ENCODE measurements around the gene SMCO4.
A peak's percentile ranks its signal among the peaks of the same experiment; 100 is the strongest.
"Not testable (repeated sequence)": the region's sequence is repeated elsewhere in the genome, so short reads cannot be mapped to it uniquely, and the experiment has no call there.

Gene SMCO4

DNA sequence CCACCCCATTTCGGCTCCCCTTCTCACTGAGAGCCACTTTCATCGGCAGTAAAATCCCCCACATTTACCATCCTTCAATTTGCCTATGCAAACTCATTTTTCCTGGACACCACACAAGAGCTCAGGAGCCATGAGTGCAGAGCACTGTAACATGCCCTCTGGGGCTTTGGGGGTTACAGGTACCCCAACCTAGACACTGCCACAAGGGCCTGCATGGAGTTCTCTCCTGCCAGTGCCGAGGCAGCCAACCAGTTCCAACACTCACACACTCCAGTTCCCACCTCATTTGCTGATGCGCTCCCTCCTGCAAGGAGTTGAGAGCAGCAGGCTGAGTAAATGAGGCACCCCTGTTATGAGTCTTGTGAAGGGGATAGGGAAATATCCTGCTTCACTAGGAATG is 76.1 kb downstream of the SMCO4 start:
- Mint-ChIP-seq H3K27ac (no peak overlapping the region), H3K9me3 (peaks cover 5% of the 10 kb centered on the region), H3K4me1 (no peaks in the 10 kb centered on the region), H3K27me3 (ENCODE audit: low read depth) (no peaks in the 10 kb centered on the region), H3K36me3 (ENCODE audit: low read depth) (no peaks in the 10 kb centered on the region), H3K4me3 (no peak overlapping the region)
- TF ChIP-seq, protein P1, sequence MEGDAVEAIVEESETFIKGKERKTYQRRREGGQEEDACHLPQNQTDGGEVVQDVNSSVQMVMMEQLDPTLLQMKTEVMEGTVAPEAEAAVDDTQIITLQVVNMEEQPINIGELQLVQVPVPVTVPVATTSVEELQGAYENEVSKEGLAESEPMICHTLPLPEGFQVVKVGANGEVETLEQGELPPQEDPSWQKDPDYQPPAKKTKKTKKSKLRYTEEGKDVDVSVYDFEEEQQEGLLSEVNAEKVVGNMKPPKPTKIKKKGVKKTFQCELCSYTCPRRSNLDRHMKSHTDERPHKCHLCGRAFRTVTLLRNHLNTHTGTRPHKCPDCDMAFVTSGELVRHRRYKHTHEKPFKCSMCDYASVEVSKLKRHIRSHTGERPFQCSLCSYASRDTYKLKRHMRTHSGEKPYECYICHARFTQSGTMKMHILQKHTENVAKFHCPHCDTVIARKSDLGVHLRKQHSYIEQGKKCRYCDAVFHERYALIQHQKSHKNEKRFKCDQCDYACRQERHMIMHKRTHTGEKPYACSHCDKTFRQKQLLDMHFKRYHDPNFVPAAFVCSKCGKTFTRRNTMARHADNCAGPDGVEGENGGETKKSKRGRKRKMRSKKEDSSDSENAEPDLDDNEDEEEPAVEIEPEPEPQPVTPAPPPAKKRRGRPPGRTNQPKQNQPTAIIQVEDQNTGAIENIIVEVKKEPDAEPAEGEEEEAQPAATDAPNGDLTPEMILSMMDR (IDR thresholded peaks at IDR 0.05; ENCODE audit: unreplicated experiment in 3 of 3) = no peak

DNA sequence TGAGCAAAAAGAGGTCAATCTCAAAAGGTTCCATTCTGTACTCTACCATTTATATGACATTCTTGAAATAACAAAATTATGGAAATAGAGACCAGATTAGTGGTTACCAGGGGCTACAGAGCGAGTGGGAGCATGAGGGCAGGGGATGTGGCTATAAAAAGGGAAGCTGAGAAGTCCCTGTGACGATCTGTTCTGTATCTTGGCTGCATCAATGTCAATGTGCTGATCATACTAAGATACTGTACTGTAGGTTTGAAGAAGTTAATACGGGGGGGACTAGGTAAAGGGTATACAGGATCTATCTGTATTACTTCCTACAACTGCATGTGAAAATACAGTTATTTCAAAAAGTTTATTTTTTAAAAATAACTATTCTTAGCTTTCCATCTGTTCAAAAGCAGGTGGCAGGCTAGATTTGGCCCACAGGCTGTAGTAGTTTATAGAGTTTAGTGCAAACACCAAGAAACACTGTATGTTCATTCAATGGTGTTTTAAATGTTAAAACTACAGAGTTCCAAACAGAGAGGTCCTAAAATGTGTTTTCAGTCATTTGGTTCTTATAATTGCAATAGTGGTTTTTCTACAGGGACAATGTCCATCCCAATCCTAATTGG is 78.2 kb downstream of the SMCO4 start:
- Mint-ChIP-seq H3K9me3 (peaks cover 12% of the 10 kb centered on the region), H3K36me3 (ENCODE audit: low read depth) (no peaks in the 10 kb centered on the region), H3K4me1 (no peaks in the 10 kb centered on the region), H3K27ac (no peak overlapping the region), H3K27me3 (ENCODE audit: low read depth) (no peaks in the 10 kb centered on the region), H3K4me3 (no peak overlapping the region)
- TF ChIP-seq, protein P1 (IDR thresholded peaks at IDR 0.05; ENCODE audit: unreplicated experiment in 3 of 3) = no peak

DNA sequence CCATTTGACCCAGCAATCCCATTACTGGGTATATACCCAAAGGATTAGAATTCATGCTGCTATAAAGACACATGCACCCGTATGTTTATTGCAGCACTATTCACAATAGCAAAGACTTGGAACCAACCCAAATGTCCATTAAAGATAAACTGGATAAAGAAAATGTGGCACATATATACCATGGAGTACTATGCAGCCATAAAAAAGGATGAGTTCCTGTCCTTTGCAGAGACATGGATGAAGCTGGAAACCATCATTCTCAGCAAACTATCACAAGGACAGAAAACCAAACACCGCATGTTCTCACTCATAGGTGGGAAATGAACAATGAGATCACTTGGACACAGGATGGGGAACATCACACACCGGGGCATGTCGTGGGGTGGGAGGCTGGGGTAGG is 79.5 kb downstream of the SMCO4 start:
- not testable (repeated sequence) for H3K36me3 Mint-ChIP-seq (ENCODE audit: low read depth)

DNA sequence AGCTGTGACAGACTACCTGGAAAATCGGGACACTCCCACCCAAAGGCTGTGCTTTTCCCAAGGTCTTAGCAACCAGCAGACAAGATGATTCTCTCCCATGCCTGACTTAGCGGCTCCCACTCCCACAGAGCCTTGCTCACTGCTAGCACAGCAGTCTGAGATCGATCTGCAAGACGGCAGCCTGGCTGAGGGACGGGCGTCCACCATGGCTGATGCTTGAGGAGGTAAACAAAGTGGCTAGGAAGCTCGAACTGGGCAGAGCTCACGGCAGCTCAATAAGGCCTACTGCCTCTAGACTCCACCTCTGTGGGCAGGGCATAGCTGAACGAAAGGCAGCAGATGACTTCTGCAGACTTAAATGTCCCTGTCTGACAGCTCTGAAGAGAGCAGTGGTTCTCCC is 84.9 kb downstream of the SMCO4 start:
- Mint-ChIP-seq H3K4me3 (no peak overlapping the region), H3K36me3 (ENCODE audit: low read depth) (no peaks in the 10 kb centered on the region), H3K9me3 (peaks cover 15% of the 10 kb centered on the region), H3K4me1 (no peaks in the 10 kb centered on the region), H3K27me3 (ENCODE audit: low read depth) (no peaks in the 10 kb centered on the region), H3K27ac (no peak overlapping the region)
- TF ChIP-seq, protein P1 (IDR thresholded peaks at IDR 0.05; ENCODE audit: unreplicated experiment in 3 of 3) = no peak

More for the DNA sequence above, 79.5 kb downstream of the SMCO4 start:
- not testable (repeated sequence) for H3K27ac Mint-ChIP-seq; H3K27me3 Mint-ChIP-seq (ENCODE audit: low read depth); H3K4me3 Mint-ChIP-seq; H3K4me1 Mint-ChIP-seq
- H3K9me3 Mint-ChIP-seq = peaks cover 15% of the 10 kb centered on the region

DNA sequence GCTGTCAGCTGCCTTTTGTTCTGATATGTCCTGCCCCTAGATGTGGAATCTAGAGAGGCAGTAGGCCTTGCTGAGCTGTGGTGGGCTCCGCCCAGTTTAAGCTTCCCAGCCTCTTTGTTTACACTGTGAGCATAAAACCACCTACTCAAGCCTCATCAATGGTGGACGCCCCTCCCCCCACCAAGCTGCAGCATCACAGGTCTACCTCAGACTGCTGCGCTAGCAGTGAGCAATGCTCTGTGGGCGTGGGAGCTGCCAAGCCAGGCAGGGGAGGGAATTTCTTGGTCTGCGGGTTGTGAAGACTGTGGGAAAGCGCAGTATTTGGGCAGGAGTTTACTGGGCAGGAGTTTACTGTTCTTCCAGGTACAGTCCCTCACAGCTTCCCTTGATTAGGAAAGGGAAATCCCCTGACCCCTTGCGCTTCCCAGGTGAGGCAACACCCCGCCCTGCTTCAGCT is 98.5 kb downstream of the SMCO4 start:
- no peaks in the 10 kb centered on the region for H3K4me1 Mint-ChIP-seq
- no peaks in the 10 kb centered on the region for H3K27me3 Mint-ChIP-seq (ENCODE audit: low read depth)
- TF ChIP-seq, protein P1 (IDR thresholded peaks at IDR 0.05; ENCODE audit: unreplicated experiment in 3 of 3) = no peak
- peak overlapping the region in 1 of 3 experiments; percentile 84 for H3K27ac Mint-ChIP-seq
- peaks cover 15% of the 10 kb centered on the region for H3K9me3 Mint-ChIP-seq
- H3K4me3 Mint-ChIP-seq = no peak overlapping the region
- peaks cover 5% of the 10 kb centered on the region for H3K36me3 Mint-ChIP-seq (ENCODE audit: low read depth)

DNA sequence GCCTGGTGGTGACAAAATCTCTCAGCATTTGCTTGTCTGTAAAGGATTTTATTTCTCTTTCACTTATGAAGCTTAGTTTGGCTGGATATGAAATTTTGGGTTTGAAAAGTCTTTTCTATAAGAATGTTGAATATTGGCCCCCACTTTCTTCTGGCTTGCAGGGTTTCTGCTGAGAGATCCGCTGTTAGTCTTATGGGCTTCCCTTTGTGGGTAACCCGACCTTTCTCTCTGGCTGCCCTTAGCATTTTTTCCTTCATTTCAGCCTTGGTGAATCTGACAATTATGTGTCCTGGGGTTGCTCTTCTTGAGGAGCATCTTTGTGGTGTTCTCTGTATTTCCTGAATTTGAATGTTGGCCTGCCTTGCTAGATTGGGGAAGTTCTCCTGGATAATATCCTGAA is 100.0 kb downstream of the SMCO4 start:
- H3K4me3 Mint-ChIP-seq; H3K27me3 Mint-ChIP-seq (ENCODE audit: low read depth); H3K27ac Mint-ChIP-seq; H3K36me3 Mint-ChIP-seq (ENCODE audit: low read depth); H3K4me1 Mint-ChIP-seq: not testable (repeated sequence)
- peaks cover 16% of the 10 kb centered on the region for H3K9me3 Mint-ChIP-seq

DNA sequence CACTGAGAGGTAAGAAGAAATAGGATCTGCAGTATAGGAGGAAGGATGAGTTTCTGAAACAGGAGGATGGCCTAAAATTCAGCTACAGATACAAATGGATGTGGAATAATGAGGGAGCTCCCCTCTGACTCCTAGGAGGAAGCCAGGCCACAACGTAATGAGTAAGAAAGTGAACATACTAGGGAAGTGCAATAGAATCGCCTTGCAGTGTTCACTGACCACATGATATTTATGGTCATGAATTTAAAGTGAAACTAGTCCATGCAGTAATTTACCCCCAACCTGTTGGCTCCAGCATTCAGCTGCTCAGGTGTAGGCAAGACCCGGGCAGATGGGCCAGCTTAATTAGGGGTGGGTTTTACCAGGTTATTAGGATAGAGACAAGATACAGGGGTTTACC is 110.9 kb downstream of the SMCO4 start:
- TF ChIP-seq, protein P1 (IDR thresholded peaks at IDR 0.05; ENCODE audit: unreplicated experiment in 3 of 3) = no peak
- Mint-ChIP-seq H3K9me3 (peaks cover 3% of the 10 kb centered on the region), H3K27ac (no peak overlapping the region), H3K4me3 (no peak overlapping the region), H3K36me3 (ENCODE audit: low read depth) (no peaks in the 10 kb centered on the region), H3K27me3 (ENCODE audit: low read depth) (no peaks in the 10 kb centered on the region), H3K4me1 (no peaks in the 10 kb centered on the region)
